DMS153 treated with DMSO at 0.1 percent for 48 hours (cell line): ENCODE results near the gene GALNT14.

Source experiments
- DNase-seq: peaks from one replicate; lab custom pipeline; 2025; ENCODE audit not compliant: unreplicated experiment; lab: John Stamatoyannopoulos, UW

The GALNT14 gene

DNA sequence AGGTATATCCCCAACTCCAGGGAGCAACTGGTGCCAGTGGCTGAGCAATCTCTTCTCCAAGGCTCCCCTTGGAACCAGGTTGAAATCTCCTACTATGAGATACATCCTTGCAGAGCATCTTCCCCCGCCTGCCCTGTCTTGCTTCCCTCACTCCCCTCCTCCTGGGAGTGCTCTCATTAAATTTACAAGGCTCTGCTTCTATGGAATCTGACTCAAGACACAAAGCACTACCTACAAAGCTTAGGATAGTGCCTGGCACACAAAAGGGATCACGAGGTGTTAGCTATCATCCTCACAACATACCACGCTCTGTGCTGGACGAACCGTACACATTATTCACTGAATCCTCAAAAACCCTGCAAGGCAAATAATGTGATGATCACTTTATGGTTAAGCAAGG is 121.6 kb downstream of the GALNT14 start:
- no peak for DNase-seq

- no peak for DNase-seq
Observed at GRCh38 chr2:31014516-31014915, 123.7 kb downstream of the GALNT14 start.

- DNase-seq: no peak
Observed at GRCh38 chr2:31013301-31013700, 124.9 kb downstream of the GALNT14 start.

DNA sequence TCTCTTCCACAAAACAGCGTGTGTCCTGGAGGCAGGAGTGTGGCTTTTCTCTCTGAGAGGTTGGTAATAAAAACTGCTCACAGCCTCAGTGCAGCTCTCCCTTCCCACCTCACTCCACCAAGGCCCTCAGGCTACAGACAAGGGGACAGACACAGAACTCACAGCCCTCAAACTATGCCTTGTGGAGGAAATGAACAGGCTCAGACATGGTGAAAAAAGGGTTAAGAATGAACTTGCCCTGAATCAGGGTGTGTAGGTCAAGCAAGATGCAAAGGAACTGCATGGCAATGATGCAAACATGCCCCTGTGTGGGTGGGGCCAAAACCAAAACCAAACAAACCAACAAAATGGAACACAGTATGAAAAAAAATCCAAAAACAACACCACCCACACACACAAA is 125.8 kb downstream of the GALNT14 start:
- no peak for DNase-seq

GRCh38 chr2:31011587-31011986 is 126.7 kb downstream of the GALNT14 start:
- no peak for DNase-seq

GRCh38 chr2:31008561-31009114 is 129.6 kb downstream of the GALNT14 start:
- peak; percentile 16 for DNase-seq

- DNase-seq: no peak
Observed at GRCh38 chr2:31004257-31004656, 134.0 kb downstream of the GALNT14 start.

DNA sequence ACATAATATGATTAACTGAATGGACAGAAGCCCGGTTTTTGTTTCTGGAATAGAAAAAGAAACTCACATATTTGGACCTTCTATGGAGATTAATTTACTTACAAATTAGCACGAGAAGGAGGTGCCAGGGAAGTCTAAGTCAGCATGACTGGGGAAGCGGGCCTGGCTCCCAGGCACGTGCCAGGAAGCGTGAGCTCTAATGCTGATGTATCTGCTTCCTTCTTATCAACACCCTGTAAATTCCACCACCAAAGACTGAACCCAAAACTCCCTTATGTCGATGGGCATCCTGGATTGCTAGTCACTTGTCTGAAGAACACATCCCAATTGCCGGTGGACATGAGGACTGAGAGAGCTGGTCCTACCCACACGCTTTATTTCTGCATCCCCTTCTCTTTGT is 134.5 kb downstream of the GALNT14 start:
- DNase-seq: no peak

GRCh38 chr2:31002537-31003150 is 135.6 kb downstream of the GALNT14 start:
- DNase-seq: no peak

DNA sequence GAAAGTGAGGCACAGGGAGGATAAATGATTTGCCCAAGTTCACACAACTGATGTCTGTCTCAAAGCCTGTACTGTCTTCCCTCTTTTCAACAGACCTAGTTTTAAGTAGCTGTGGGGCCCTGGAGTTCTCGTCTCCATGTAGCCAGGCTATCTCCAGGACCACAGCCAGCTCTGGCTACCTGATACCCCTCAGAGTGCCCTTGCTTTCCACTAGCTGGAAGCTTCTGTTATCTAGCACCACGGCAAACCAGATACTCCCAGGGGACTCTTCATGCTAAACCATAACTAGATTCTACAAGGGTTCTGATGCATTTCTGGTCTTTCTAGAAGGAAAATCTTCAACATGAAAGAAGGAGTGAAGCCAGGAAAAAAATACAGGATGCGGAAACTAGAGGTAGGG is 137.3 kb downstream of the GALNT14 start:
- no peak for DNase-seq

DNA sequence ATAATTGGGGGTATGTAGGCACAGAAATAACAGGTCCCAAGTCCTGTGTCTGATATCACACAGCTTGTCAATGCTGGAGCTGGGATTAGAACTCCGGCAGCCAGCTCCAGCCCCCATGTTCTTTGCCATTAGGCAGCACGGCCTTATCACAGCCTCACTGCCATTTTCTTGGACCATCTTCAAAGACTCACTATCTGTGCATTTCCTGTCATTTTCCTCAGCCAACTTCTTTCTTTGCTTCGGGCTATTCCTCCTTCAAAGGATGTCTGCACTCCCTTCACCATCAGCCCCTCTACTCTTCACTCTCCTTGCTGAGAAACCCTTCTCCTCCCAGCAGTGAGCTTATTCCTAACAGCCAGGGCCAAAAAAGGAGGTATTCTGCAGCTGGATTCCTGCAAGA is 139.6 kb downstream of the GALNT14 start:
- no peak for DNase-seq

- DNase-seq: no peak
Observed at GRCh38 chr2:30997979-30998378, 140.3 kb downstream of the GALNT14 start.

GRCh38 chr2:30994227-30995056 is 143.8 kb downstream of the GALNT14 start:
- no peak for DNase-seq

DNA sequence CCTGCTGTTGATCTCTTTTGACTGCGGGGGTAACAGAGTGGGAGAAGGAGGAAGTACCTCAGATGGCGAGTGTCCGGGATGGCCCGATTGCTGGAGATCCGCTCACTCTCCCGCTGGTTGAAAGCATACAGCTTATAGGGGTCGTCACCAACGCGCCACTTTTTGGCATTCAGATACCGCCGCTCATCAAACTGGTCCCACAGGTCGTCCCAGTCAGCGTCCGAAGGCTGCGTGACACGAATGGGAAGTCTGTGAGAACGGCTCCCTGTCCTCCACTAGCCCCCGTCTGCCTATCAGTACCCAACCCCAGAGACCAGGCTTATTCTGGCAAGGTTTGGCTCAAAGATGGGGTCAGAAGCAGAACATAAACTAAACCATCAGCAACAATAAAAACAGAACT is 145.5 kb downstream of the GALNT14 start:
- DNase-seq: no peak

DNA sequence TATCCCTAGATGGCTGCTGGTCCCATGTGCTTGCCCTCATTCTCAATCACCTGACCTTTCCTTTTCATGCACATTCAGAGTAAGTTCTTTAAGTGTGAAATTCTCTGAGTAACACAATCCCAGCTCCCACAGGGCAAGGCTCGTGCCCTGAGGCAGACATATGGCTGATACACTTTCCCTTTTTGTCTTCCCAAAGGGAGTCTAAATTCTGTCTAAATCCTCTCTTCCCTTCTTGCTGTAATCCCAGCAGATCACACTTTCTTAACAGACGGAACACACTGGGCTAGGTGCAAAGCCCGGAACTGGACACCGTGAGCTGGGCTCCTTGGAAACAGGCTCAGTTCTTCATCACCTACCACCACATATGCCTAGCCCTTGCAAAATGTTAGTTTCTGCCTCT is 147.6 kb downstream of the GALNT14 start:
- no peak for DNase-seq

- DNase-seq: no peak
Observed at GRCh38 chr2:30990176-30990575, 148.1 kb downstream of the GALNT14 start.

DNA sequence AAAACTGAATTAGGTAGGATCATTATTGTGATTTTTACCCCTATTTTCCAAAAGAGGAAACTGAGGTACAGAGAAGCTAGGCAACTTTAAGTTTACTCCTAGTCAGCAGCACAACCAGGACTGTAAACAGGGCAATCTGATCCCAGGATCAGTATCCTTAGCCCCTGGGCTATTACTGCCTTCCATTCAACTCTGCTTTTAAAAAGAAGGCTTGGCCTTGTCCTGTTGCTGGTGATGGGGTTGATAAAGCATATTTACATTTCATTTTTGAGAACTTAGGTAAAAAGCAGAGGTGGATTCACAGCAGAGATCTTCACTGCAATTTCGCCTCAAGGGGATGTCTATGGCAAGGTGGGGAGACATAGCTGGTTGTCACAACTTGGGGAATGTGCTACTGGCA is 148.5 kb downstream of the GALNT14 start:
- no peak for DNase-seq

DNA sequence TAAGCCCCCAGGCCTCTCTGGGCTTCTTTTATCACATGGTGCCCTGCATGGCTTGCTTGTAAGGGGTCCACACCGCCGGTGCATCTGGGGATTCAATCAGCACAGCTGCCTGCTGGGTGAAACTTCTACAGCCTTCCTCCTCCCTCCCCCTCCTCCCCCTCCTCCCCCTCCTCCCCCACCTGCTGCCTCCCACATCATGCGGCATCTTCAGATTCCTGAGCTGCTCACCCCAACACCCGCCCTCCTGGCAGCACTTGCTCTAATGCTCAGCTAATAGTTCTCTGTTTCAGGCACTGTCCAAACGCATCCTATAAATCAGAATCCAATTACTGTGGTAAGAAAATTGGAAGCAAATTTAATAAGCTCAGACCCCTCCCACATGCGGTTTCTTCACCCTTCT is 150.7 kb downstream of the GALNT14 start:
- no peak for DNase-seq

DNA sequence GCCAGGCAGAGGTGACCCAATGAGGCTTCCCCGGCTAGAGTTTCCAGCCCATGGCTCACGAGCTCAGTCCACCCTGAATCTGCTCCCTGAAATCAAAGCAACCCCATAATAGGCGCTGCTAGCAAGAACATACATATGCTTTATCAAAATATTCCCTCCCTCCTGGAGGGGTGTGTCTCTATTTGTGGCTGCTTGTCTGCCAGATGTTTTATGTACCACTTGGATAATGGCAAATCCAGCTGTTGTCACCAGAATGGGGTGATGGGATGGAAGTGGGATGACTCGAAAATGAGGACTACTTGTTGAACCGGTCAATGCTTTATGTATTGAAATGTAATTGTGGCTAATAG is 152.0 kb downstream of the GALNT14 start:
- no peak for DNase-seq

DNA sequence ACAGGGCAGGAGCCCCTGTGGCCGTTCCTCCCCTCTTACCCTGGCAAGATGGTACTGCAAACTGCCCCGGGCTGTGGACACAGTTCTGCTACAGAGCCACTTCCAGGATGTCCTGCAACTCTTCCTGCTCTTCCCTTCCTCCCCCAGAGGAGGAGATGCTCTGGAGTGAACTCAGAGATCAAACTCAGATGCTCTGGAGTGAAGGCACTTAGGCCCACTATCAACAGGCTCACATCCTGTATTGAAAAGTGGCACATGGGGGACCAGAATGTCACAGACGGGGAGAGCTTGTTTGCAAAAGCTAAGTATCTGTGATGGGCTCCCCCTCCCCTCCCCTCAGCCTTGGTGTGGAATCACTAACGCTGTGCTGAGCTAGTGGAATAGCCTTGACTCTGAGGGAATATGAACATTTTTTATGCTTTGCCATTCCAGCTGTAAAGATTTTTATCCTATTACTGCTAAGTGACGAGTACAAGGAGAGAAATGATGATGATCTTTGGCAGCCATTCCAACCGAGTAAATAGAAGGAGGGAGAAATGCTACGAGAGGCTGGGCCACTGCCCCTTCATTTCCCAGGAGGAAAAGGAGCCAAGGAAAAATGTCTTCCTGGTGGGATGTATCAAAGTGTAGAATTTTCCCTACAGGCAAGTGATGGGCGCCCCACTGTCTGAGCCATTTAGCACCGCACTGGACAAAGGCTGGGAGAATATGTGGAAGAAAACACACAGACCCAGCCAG is 152.6 kb downstream of the GALNT14 start:
- no peak for DNase-seq

- no peak for DNase-seq
Observed at GRCh38 chr2:30984148-30984547, 154.1 kb downstream of the GALNT14 start.

DNA sequence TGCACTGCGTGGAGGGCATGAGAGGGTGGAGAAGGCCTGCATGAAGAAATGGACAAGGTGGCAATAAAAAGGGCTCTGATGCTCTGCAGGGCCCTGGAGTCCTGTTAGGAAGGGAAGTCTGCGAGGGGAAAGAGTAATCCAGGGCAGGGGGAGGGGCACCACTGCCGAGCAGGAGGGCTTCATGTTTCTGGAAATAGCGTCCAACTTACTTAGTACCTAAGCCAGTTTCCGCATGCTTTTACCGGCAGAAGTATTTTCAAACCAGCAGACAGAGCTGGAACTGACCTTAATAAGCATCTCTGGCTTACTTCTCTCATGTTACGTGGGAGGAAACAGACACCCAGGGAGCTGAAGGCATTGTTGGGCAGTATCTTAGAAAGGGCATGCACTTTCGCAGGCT is 156.7 kb downstream of the GALNT14 start:
- no peak for DNase-seq
